ENCODE data around the gene ZNF33A.

- TF ChIP-seq, protein P1, sequence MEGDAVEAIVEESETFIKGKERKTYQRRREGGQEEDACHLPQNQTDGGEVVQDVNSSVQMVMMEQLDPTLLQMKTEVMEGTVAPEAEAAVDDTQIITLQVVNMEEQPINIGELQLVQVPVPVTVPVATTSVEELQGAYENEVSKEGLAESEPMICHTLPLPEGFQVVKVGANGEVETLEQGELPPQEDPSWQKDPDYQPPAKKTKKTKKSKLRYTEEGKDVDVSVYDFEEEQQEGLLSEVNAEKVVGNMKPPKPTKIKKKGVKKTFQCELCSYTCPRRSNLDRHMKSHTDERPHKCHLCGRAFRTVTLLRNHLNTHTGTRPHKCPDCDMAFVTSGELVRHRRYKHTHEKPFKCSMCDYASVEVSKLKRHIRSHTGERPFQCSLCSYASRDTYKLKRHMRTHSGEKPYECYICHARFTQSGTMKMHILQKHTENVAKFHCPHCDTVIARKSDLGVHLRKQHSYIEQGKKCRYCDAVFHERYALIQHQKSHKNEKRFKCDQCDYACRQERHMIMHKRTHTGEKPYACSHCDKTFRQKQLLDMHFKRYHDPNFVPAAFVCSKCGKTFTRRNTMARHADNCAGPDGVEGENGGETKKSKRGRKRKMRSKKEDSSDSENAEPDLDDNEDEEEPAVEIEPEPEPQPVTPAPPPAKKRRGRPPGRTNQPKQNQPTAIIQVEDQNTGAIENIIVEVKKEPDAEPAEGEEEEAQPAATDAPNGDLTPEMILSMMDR (conservative IDR thresholded peaks at IDR 0.05; ENCODE audit: low read length), result no peak
- no peak for TF ChIP-seq EZH2phosphoT487 (IDR thresholded peaks at IDR 0.05; ENCODE audit: borderline replicate concordance)
Measured at GRCh38 chr10:38027986-38028385, 17.5 kb downstream of the ZNF33A start.

All from Loucy (cell line).